ENCODE results near the gene ALKBH3. TPM values are rescaled to one million over a fixed set of nuclear protein-coding genes. Genes with fewer than 3 reads are reported as not detected.

ALKBH3 gene
- total and polyA plus RNA-seq, 4 donors = 7.8 to 17.2 (median 13.8) TPM

DNA sequence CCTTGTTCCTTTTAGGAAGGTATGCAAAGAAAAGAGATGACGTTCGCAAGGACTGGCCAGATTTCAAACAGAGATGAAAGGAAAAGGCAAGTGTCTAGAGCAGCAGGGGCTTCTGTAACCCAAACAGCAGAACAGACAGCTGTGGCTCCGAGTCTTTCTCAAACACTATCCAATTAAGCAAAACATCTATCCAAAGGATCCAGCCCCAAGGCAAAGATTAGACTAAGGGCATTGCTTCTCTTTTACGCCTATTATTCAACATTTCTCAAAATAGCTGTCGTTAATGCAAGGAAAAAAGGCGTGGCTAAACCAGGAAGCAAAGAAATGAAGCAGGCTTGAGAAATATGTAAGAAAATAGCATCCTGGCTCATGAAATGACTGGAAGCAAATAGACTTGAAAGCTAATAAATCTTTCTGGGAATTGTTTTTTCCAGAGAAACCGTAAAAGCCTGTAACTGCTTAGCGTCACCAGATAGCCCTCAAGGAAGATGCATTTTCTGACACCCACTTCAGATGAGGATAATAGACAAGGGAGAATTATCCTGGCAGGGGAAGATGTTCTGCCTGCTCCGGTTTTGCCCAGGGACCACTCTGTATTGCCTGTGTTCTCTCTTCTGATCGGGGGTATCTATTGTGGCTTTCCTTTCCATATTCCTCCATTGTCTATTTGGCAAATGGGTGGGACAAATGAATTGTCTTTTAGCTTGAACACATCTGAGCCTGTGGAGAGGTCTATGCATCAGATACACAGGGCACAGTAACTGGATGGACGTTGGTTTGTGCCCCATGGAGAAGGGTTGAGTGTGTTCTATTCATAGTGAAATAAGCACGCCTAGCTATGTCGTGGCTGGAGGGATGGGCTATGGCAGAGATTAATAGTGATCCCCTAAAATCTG is 82.0 kb downstream of the ALKBH3 start:
- Histone ChIP-seq H3K27ac (ENCODE audit: low read depth in 1 of 2, low read length in 2 of 2) (peak overlapping the region; percentile 19 to 21), H3K9me3 (ENCODE audit: control insufficient read depth in 4 of 4, low read length in 3 of 4) (peaks cover 0 to 4% (median 2%) of the 10 kb centered on the region in 4 donors), H3K36me3 (ENCODE audit: control insufficient read depth in 4 of 4, insufficient read depth in 3 of 4, low read depth in 1 of 4, low read length in 3 of 4) (no peaks in the 10 kb centered on the region), H3K9ac (ENCODE audit: low read depth in 1 of 2, low read length in 2 of 2) (no peak overlapping the region), H3K4me1 (ENCODE audit: control insufficient read depth in 4 of 4, insufficient read depth in 4 of 4, low read length in 3 of 4) (no peaks in the 10 kb centered on the region), H3K4me3 (ENCODE audit: low read depth in 1 of 3, low read length in 3 of 3) (no peak overlapping the region), H3K27me3 (ENCODE audit: control insufficient read depth in 4 of 4, insufficient read depth in 4 of 4, low read length in 3 of 4) (no peaks in the 10 kb centered on the region)
- DNase-seq (ENCODE audit: low spot score) = no peak
- TF ChIP-seq HNF4A (conservative IDR thresholded peaks at IDR 0.05) = no peak
- no peak for TF ChIP-seq FOXA2 (IDR thresholded peaks at IDR 0.05)
- 47% methylated on average over 13 of the region's 13 CpGs for WGBS

DNA sequence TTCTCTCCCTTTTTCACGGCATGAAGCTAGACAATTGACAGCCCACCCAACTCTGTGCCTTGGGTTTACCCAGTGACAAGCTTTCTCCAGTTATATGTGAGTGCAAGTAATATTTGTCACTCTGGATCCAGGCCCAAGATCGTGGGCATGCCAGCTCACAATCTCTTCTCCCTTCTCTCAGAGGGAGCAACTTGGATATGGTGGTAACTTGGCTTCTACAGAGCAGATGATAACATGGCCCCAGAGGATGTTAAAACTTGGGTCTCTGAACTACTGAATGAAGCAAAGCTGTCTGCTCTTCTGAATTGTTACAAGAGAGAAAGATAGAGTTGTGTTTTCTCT is 82.6 kb downstream of the ALKBH3 start:
- WGBS = 68% methylated on average over 2 of the region's 2 CpGs
- TF ChIP-seq YY1 (IDR thresholded peaks at IDR 0.05) (no peak), JUND (IDR thresholded peaks at IDR 0.05) (no peak), NR2F2 (IDR thresholded peaks at IDR 0.05) (no peak), RAD21 (IDR thresholded peaks at IDR 0.05) (no peak), FOXA2 (IDR thresholded peaks at IDR 0.05) (no peak), TAF1 (conservative IDR thresholded peaks at IDR 0.05) (no peak)
- TF ChIP-seq, protein P1, sequence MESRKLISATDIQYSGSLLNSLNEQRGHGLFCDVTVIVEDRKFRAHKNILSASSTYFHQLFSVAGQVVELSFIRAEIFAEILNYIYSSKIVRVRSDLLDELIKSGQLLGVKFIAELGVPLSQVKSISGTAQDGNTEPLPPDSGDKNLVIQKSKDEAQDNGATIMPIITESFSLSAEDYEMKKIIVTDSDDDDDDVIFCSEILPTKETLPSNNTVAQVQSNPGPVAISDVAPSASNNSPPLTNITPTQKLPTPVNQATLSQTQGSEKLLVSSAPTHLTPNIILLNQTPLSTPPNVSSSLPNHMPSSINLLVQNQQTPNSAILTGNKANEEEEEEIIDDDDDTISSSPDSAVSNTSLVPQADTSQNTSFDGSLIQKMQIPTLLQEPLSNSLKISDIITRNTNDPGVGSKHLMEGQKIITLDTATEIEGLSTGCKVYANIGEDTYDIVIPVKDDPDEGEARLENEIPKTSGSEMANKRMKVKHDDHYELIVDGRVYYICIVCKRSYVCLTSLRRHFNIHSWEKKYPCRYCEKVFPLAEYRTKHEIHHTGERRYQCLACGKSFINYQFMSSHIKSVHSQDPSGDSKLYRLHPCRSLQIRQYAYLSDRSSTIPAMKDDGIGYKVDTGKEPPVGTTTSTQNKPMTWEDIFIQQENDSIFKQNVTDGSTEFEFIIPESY (IDR thresholded peaks at IDR 0.05) = no peak
- H3K27ac ChIP-seq (ENCODE audit: low read depth in 1 of 2, low read length in 2 of 2) = no peak overlapping the region
- H3K4me3 ChIP-seq (ENCODE audit: low read depth in 1 of 3, low read length in 3 of 3) = no peak overlapping the region
- H3K36me3 ChIP-seq (ENCODE audit: control insufficient read depth in 4 of 4, insufficient read depth in 3 of 4, low read depth in 1 of 4, low read length in 3 of 4) = no peaks in the 10 kb centered on the region
- DNase-seq (ENCODE audit: low spot score) = no peak
- H3K9me3 ChIP-seq (ENCODE audit: control insufficient read depth in 4 of 4, low read length in 3 of 4) = peaks cover 0 to 4% (median 2%) of the 10 kb centered on the region in 4 donors
- H3K9ac ChIP-seq (ENCODE audit: low read depth in 1 of 2, low read length in 2 of 2) = no peak overlapping the region
- H3K4me1 ChIP-seq (ENCODE audit: control insufficient read depth in 4 of 4, insufficient read depth in 4 of 4, low read length in 3 of 4) = no peaks in the 10 kb centered on the region
- H3K27me3 ChIP-seq (ENCODE audit: control insufficient read depth in 4 of 4, insufficient read depth in 4 of 4, low read length in 3 of 4) = no peaks in the 10 kb centered on the region

DNA sequence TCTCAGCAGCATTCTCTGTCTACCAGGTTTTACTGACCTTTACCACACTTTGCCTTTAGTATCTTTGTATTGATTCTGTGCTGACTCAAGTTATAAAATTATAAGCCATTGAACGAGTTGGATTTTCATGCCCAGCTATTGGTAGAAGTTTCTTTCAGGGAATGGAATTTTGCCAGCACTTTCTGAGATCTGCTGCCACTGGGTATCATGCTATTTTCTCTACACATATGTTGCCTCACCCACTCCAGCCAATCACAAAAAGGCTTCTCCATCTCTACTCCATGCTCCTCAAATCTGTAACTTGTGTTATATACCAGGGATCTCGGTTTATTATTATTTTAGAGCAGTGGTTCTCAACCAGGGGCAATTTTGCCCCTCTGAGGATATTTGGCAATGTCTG is 87.0 kb downstream of the ALKBH3 start:
- WGBS = 65% methylated on average over 2 of the region's 2 CpGs

DNA sequence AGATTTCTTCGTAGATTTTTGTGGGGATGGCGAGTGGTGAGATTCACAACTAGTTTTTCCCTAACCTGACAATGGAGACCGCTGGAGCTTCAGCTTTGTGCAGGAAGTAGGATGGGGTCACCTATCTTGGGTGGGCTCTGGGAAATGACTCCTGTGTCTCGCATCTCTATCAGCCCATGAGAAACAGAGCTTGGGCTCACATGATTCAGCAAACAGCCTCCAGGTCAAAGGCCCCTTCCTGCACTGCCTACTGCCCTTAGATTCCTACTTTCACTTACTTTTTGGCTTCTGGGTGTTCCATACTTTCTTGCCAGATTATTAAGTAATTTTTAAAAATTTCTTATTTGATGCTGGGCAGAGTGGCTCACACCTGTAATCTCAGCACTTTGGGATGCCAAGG is 88.1 kb downstream of the ALKBH3 start:
- Histone ChIP-seq H3K4me3 (ENCODE audit: low read depth in 1 of 3, low read length in 3 of 3) (no peak overlapping the region), H3K27me3 (ENCODE audit: control insufficient read depth in 4 of 4, insufficient read depth in 4 of 4, low read length in 3 of 4) (peaks cover 0 to 3% (median 0%) of the 10 kb centered on the region in 4 donors), H3K36me3 (ENCODE audit: control insufficient read depth in 4 of 4, insufficient read depth in 3 of 4, low read depth in 1 of 4, low read length in 3 of 4) (no peaks in the 10 kb centered on the region), H3K9ac (ENCODE audit: low read depth in 1 of 2, low read length in 2 of 2) (no peak overlapping the region), H3K27ac (ENCODE audit: low read depth in 1 of 2, low read length in 2 of 2) (no peak overlapping the region), H3K4me1 (ENCODE audit: control insufficient read depth in 4 of 4, insufficient read depth in 4 of 4, low read length in 3 of 4) (peaks cover 0 to 2% (median 0%) of the 10 kb centered on the region in 4 donors), H3K9me3 (ENCODE audit: control insufficient read depth in 4 of 4, low read length in 3 of 4) (peaks cover 0 to 4% (median 0%) of the 10 kb centered on the region in 4 donors)
- DNase-seq (ENCODE audit: low spot score) = no peak
- no peak for TF ChIP-seq SP1 (IDR thresholded peaks at IDR 0.05)
- TF ChIP-seq RXRA (IDR thresholded peaks at IDR 0.05) = peak in 1 of 2 donors; percentile 15
- TF ChIP-seq, protein P2, sequence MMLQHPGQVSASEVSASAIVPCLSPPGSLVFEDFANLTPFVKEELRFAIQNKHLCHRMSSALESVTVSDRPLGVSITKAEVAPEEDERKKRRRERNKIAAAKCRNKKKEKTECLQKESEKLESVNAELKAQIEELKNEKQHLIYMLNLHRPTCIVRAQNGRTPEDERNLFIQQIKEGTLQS (IDR thresholded peaks at IDR 0.05) = no peak
- no peak for TF ChIP-seq NR2F2 (IDR thresholded peaks at IDR 0.05)
- TF ChIP-seq, protein P3, sequence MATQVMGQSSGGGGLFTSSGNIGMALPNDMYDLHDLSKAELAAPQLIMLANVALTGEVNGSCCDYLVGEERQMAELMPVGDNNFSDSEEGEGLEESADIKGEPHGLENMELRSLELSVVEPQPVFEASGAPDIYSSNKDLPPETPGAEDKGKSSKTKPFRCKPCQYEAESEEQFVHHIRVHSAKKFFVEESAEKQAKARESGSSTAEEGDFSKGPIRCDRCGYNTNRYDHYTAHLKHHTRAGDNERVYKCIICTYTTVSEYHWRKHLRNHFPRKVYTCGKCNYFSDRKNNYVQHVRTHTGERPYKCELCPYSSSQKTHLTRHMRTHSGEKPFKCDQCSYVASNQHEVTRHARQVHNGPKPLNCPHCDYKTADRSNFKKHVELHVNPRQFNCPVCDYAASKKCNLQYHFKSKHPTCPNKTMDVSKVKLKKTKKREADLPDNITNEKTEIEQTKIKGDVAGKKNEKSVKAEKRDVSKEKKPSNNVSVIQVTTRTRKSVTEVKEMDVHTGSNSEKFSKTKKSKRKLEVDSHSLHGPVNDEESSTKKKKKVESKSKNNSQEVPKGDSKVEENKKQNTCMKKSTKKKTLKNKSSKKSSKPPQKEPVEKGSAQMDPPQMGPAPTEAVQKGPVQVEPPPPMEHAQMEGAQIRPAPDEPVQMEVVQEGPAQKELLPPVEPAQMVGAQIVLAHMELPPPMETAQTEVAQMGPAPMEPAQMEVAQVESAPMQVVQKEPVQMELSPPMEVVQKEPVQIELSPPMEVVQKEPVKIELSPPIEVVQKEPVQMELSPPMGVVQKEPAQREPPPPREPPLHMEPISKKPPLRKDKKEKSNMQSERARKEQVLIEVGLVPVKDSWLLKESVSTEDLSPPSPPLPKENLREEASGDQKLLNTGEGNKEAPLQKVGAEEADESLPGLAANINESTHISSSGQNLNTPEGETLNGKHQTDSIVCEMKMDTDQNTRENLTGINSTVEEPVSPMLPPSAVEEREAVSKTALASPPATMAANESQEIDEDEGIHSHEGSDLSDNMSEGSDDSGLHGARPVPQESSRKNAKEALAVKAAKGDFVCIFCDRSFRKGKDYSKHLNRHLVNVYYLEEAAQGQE (IDR thresholded peaks at IDR 0.05) = no peak
- 62% methylated on average over 4 of the region's 4 CpGs for WGBS

More for the DNA sequence above, 87.0 kb downstream of the ALKBH3 start:
- H3K27me3 ChIP-seq (ENCODE audit: control insufficient read depth in 4 of 4, insufficient read depth in 4 of 4, low read length in 3 of 4) = peaks cover 0 to 3% (median 0%) of the 10 kb centered on the region in 4 donors
- TF ChIP-seq FOXA2 (IDR thresholded peaks at IDR 0.05) (no peak), NR2F2 (IDR thresholded peaks at IDR 0.05) (no peak), RAD21 (IDR thresholded peaks at IDR 0.05) (no peak), FOXA1 (IDR thresholded peaks at IDR 0.05) (no peak), RXRA (IDR thresholded peaks at IDR 0.05) (no peak), GABPA (IDR thresholded peaks at IDR 0.05 in 1 of 2, conservative IDR thresholded peaks at IDR 0.05 in 1 of 2) (no peak)
- TF ChIP-seq, protein P4, sequence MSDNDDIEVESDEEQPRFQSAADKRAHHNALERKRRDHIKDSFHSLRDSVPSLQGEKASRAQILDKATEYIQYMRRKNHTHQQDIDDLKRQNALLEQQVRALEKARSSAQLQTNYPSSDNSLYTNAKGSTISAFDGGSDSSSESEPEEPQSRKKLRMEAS (IDR thresholded peaks at IDR 0.05) = no peak
- DNase-seq (ENCODE audit: low spot score) = no peak
- H3K4me3 ChIP-seq (ENCODE audit: low read depth in 1 of 3, low read length in 3 of 3) = no peak overlapping the region
- peaks cover 0 to 4% (median 0%) of the 10 kb centered on the region in 4 donors for H3K9me3 ChIP-seq (ENCODE audit: control insufficient read depth in 4 of 4, low read length in 3 of 4)
- H3K4me1 ChIP-seq (ENCODE audit: control insufficient read depth in 4 of 4, insufficient read depth in 4 of 4, low read length in 3 of 4) = peaks cover 0 to 2% (median 0%) of the 10 kb centered on the region in 4 donors
- no peak overlapping the region for H3K9ac ChIP-seq (ENCODE audit: low read depth in 1 of 2, low read length in 2 of 2)
- H3K27ac ChIP-seq (ENCODE audit: low read depth in 1 of 2, low read length in 2 of 2) = no peak overlapping the region
- H3K36me3 ChIP-seq (ENCODE audit: control insufficient read depth in 4 of 4, insufficient read depth in 3 of 4, low read depth in 1 of 4, low read length in 3 of 4) = no peaks in the 10 kb centered on the region
